Middle frontal gyrus (tissue), 1 donor: ENCODE results near the gene THAP8.

Experiments
- DNase-seq: peaks from one replicate; pipeline ENCODE4 v3.0.0-alpha.2; 2015; ENCODE audit warnings: low spot score; ENCODE audit errors: extremely low spot score

The THAP8 gene

GRCh38 chr19:35995048-35995993 is 58.8 kb downstream of the THAP8 start, which contains the start of gene SDHAF1:
Gene SDHAF1 (plus strand): TSS chr19:35995188. CDS start chr19:35995275, 87 bp downstream.
- peak; percentile 93 for DNase-seq

GRCh38 chr19:35993923-35994598 is 60.0 kb downstream of the THAP8 start:
- DNase-seq: no peak

- no peak for DNase-seq
Measured at GRCh38 chr19:35992907-35993765, 60.9 kb downstream of the THAP8 start.

DNA sequence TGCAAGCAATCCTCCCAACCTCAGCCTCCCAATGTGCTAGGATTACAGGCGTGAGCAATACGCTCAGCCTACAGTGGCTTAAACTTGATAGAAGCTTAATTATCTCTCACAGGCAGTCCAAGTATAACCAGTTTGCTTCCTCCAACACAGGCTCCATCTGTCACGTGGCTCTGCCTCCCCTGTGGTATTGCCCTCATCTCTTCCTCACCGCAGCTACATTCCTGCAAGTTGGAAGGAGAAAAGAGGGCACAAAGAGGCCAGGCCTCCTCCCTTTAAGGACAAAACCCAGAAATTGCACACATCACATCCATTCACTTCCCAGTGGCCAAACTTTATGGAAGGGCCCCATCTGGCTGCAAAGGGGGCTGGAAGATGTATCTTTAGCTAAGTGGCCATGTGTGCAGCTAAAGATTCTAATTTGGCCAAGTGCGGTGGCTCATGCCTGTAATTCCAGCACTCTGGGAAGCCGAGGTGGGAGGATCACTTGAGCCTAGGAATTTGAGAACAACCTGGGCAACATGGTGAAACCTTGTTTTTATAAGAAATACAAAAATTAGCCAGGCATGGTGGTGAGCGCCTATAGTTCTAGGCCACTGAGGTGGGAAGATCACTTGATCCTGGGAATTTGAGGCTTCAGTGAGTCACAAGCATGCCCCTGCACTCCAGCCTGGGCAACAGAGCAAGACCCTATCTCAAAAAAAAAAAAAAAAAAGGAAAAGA is 62.2 kb downstream of the THAP8 start:
- no peak for DNase-seq

DNA sequence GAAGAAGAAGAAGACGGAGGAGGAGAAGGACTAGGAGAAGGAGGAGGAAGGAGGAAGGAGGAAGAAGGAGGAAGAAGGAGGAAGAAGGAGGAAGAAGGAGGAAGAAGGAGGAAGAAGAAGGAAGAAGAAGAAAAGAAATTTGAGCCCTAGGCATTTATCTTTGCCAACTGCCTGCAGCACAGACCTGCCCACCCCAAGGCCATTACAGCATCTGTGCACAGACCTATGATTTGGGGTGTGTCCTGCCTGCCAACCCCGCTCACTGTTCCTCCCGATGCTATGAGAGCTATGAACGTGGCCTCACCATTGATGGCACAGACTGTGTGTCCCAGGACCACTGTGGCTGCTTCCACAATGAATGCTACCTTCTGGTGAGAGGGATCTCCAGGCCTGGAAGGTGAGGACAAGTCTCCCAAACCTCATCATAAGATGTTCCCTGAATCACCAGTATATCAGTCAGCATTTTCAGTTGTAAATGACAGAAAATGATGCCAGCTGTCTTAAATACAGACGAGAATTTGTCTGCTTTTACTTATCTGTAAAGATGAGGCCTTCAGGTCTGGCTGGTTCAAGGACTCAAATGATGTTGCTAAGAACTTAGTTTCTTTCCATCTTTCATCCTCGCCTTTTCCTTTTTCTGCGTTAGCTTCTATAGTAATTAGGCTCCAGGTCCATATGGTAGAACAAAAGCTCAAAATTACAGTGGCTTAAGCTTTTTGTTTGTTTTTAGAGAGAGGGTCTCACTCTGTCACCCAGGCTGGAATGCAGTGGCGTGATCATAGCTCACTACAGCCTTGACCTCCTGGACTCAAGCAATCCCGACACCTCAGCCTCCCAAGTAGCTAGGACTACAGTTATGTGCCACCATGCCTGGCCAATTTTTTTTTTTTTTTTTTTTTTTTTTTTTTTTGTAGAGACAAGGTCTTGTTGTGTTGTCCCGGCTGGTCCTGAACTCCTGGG is 63.0 kb downstream of the THAP8 start:
- no peak for DNase-seq

GRCh38 chr19:35990156-35990555 is 63.9 kb downstream of the THAP8 start:
- DNase-seq: no peak

DNA sequence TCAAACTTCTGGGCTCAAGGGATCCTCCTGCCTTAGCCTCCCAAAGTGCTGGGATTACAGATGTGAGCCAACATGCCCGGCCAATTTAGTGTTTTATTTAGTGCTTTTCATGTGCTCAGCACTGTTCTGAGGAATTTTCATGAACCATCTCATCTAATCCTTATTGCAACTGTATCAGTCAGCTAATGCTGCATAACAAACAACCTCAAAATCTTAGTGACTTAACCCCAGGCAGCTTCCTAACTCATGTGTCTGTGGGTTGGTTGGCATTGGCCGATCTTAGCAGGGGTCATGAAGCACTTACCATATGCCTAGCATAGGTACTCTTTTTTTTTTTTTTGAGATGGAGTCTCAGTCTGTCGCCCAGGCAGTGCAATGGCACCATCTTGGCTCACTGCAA is 65.3 kb downstream of the THAP8 start:
- DNase-seq: no peak

GRCh38 chr19:35987571-35987896 is 66.6 kb downstream of the THAP8 start:
- no peak for DNase-seq

- no peak for DNase-seq
Measured at GRCh38 chr19:35986664-35987570, 67.2 kb downstream of the THAP8 start.

GRCh38 chr19:35986111-35986510 is 68.0 kb downstream of the THAP8 start:
- no peak for DNase-seq
